ENCODE data around the gene KIRREL3. TPM values are rescaled to one million over a fixed set of nuclear protein-coding genes. Genes with fewer than 3 reads are reported as not detected.

Gene KIRREL3
- total RNA-seq, 1 experiment from 2014 or later: 0.44 TPM

DNA sequence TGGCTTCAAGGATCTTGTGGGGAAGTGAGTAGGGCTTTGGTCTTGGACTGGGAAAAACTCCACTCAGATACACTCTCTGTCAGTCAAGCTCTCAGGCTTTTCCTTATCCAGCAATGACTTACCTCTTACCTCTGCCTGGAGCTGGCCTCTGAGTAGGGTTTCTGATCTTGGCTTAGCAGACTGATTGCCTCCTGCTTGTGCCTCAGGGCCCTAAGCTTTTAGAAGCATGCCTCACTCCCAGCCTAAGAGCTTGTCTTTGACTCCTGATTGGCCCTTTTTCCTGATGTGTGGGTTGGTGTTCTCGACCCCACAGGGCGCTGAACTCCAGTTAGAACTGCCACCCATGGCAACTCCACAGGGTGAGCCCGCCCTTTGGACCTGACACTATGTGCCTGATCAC, 370.1 kb downstream of the KIRREL3 start:
- Histone ChIP-seq H3K4me1 (ENCODE audit: insufficient read depth, low read length) (no peaks in the 10 kb centered on the region), H3F3A (ENCODE audit: low read length, unreplicated experiment) (no peaks in the 10 kb centered on the region), H3K9me2 (replicated peaks; ENCODE audit: low read length) (no peaks in the 10 kb centered on the region), H2AFZ (ENCODE audit: low read length) (no peak overlapping the region), H3K9me3 (ENCODE audit: low read length) (no peaks in the 10 kb centered on the region), H3K9ac (ENCODE audit: low read length) (no peak overlapping the region), H3K4me2 (ENCODE audit: low read length) (no peak overlapping the region), H4K20me1 (ENCODE audit: low read length) (no peaks in the 10 kb centered on the region), H3K4me3 (ENCODE audit: low read length) (no peak overlapping the region), H3K27ac (ENCODE audit: low read length) (no peak overlapping the region), H3K27me3 (ENCODE audit: low read length) (peaks cover 79% of the 10 kb centered on the region), H3K79me2 (ENCODE audit: low read length) (no peaks in the 10 kb centered on the region), H3K36me3 (ENCODE audit: low read depth, low read length) (no peaks in the 10 kb centered on the region)
- no peak for TF ChIP-seq EZH2phosphoT487 (IDR thresholded peaks at IDR 0.05; ENCODE audit: borderline replicate concordance, low read length)
- TF ChIP-seq EZH2 (IDR thresholded peaks at IDR 0.05; ENCODE audit: low read length, unreplicated experiment): no peak
- TF ChIP-seq, protein P1, sequence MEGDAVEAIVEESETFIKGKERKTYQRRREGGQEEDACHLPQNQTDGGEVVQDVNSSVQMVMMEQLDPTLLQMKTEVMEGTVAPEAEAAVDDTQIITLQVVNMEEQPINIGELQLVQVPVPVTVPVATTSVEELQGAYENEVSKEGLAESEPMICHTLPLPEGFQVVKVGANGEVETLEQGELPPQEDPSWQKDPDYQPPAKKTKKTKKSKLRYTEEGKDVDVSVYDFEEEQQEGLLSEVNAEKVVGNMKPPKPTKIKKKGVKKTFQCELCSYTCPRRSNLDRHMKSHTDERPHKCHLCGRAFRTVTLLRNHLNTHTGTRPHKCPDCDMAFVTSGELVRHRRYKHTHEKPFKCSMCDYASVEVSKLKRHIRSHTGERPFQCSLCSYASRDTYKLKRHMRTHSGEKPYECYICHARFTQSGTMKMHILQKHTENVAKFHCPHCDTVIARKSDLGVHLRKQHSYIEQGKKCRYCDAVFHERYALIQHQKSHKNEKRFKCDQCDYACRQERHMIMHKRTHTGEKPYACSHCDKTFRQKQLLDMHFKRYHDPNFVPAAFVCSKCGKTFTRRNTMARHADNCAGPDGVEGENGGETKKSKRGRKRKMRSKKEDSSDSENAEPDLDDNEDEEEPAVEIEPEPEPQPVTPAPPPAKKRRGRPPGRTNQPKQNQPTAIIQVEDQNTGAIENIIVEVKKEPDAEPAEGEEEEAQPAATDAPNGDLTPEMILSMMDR (conservative IDR thresholded peaks at IDR 0.05; ENCODE audit: low read depth, low read length): no peak
- intact Hi-C loops (cut with micrococcal nuclease): no loop called here
- CTCF ChIA-PET: no interaction called here
- BruUV-seq (replicated peaks): no TSS peak
- POLR2A ChIA-PET (ENCODE audit: unreplicated experiment): no interaction called here
- DNase-seq (no peak), ATAC-seq (no peak)

DNA sequence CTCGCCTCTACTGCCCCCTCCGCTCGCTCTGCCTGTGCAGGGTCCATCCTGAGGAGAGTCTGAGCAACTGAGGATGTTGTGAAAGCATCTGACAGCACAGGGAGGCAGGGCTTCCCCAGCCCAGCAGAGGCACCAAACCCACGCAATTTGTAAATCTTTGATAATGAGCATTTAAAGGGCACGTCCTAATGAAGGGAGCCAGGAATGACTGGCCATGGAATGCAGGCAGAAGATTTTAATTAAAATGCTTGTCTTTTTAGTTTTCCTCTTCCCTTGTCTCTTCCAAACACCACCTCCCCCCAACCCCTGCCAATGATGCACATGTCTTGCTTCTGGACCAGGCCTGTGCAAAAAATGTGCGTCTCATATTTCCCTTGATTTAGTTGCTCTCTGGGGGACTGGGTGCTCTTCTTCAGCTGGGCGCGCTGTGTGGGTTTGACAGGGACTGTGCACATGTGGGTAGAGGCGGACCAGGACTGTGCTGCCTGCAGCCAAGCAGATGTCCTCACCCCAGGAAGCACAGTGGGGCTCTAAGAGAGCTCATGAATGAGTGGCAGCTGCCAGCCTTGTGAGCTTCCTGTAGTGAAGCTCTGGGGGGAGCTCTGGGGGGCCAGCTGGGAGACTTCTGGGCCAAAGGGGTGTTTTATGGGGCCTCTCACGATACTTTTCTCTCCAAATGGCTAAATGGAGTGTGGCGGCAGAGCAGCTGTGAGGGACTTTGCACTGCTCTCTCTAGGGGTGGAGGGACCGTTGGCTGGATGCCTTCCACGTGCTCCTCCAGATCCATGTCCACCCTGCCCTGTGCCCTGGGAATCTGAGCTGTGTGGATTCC, 371.6 kb downstream of the KIRREL3 start:
- Histone ChIP-seq H3K27me3 (ENCODE audit: low read length) (peaks cover 80% of the 10 kb centered on the region), H3K27ac (ENCODE audit: low read length) (no peak overlapping the region), H3K9me2 (replicated peaks; ENCODE audit: low read length) (no peaks in the 10 kb centered on the region), H3F3A (ENCODE audit: low read length, unreplicated experiment) (no peaks in the 10 kb centered on the region), H3K79me2 (ENCODE audit: low read length) (no peaks in the 10 kb centered on the region), H3K9ac (ENCODE audit: low read length) (no peak overlapping the region), H2AFZ (ENCODE audit: low read length) (no peak overlapping the region), H3K4me3 (ENCODE audit: low read length) (no peak overlapping the region), H3K4me2 (ENCODE audit: low read length) (no peak overlapping the region), H3K4me1 (ENCODE audit: insufficient read depth, low read length) (no peaks in the 10 kb centered on the region), H4K20me1 (ENCODE audit: low read length) (no peaks in the 10 kb centered on the region), H3K9me3 (ENCODE audit: low read length) (no peaks in the 10 kb centered on the region), H3K36me3 (ENCODE audit: low read depth, low read length) (no peaks in the 10 kb centered on the region)
- BruUV-seq (replicated peaks): no TSS peak
- TF ChIP-seq EZH2phosphoT487 (IDR thresholded peaks at IDR 0.05; ENCODE audit: borderline replicate concordance, low read length): no peak
- TF ChIP-seq EZH2 (IDR thresholded peaks at IDR 0.05; ENCODE audit: low read length, unreplicated experiment): no peak
- TF ChIP-seq, protein P1 (conservative IDR thresholded peaks at IDR 0.05; ENCODE audit: low read depth, low read length): no peak
- ChIA-PET CTCF (no interaction called here), POLR2A (ENCODE audit: unreplicated experiment) (no interaction called here)
- intact Hi-C loops (cut with micrococcal nuclease): no loop called here
- ATAC-seq (no peak), DNase-seq (no peak)

DNA sequence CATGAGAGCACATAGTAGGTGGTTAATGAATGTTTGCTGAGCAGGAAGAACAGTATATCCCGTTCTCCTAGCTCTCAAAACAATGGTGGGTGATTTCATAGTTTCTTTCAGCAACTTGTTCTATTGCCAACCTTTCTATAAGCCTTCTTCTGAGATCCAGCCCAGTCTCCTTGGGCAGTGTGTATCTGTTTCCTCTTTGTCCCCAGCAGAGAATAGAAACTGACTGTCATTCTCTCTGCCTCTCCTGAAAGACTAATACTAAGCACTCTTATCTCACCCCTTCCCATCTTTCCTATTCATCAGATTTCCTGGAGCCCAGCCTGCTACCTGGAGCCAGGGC, 372.1 kb downstream of the KIRREL3 start:
- H3K4me3 ChIP-seq (ENCODE audit: low read length): no peak overlapping the region
- no peaks in the 10 kb centered on the region for H3K79me2 ChIP-seq (ENCODE audit: low read length)
- no peak overlapping the region for H3K9ac ChIP-seq (ENCODE audit: low read length)
- H3K9me3 ChIP-seq (ENCODE audit: low read length): no peaks in the 10 kb centered on the region
- POLR2A ChIA-PET (ENCODE audit: unreplicated experiment): no interaction called here
- no peaks in the 10 kb centered on the region for H4K20me1 ChIP-seq (ENCODE audit: low read length)
- CTCF ChIA-PET: no interaction called here
- no peak overlapping the region for H3K27ac ChIP-seq (ENCODE audit: low read length)
- TF ChIP-seq, protein P1 (conservative IDR thresholded peaks at IDR 0.05; ENCODE audit: low read depth, low read length): no peak
- TF ChIP-seq EZH2 (IDR thresholded peaks at IDR 0.05; ENCODE audit: low read length, unreplicated experiment): no peak
- TF ChIP-seq EZH2phosphoT487 (IDR thresholded peaks at IDR 0.05; ENCODE audit: borderline replicate concordance, low read length): no peak
- H3K4me1 ChIP-seq (ENCODE audit: insufficient read depth, low read length): no peaks in the 10 kb centered on the region
- H3K9me2 ChIP-seq (replicated peaks; ENCODE audit: low read length): no peaks in the 10 kb centered on the region
- intact Hi-C loops (cut with micrococcal nuclease): no loop called here
- no peak overlapping the region for H2AFZ ChIP-seq (ENCODE audit: low read length)
- DNase-seq (no peak), ATAC-seq (no peak)
- H3K36me3 ChIP-seq (ENCODE audit: low read depth, low read length): no peaks in the 10 kb centered on the region
- H3K4me2 ChIP-seq (ENCODE audit: low read length): no peak overlapping the region
- BruUV-seq (replicated peaks): no TSS peak
- no peaks in the 10 kb centered on the region for H3F3A ChIP-seq (ENCODE audit: low read length, unreplicated experiment)
- peaks cover 80% of the 10 kb centered on the region for H3K27me3 ChIP-seq (ENCODE audit: low read length)

Measured in PC-3 (cell line).